HCT116 (cell line): ENCODE data around the gene NAALADL2. TPM values are rescaled to one million over a fixed set of nuclear protein-coding genes. Genes with fewer than 3 reads are reported as not detected.

ENCODE experiments used
- ATAC-seq: fragments of 200-7000 bp; cut with Tn5 transposase; 2 replicates; pipeline ENCODE4 v1.9.1; 2020; ENCODE audit warnings: mild to moderate bottlenecking, moderate library complexity
- BruUV-seq: library from RNA; stranded (reverse); fragments of 400-500 nt; replicated peaks from 2 replicates; lab custom pipeline; 2021; lab: Mats Ljungman, UMichigan
- CTCF ChIA-PET: fragments of 300-600 bp; sonication (Branson Sonifier 250); formaldehyde crosslinking; loops from one replicate; lab custom pipeline; 2021; ENCODE audit warnings: antibody characterized with exemption; lab: Charles Lee
- POLR2A ChIA-PET: fragments of 300-600, 350-600 bp; sonication (Branson Sonifier 250); formaldehyde crosslinking; loops from one replicate; lab custom pipeline; 2021; ENCODE audit warnings: antibody characterized with exemption; lab: Charles Lee
- RAD21 ChIA-PET, 2 experiments: fragments of 300-600 bp; sonication (Branson Sonifier 250); formaldehyde crosslinking; loops; one replicate each; lab custom pipeline; 2023; ENCODE audit warnings: low total read pairs in 2 of 2; ENCODE audit not compliant: uncharacterized antibody in 2 of 2, unreplicated experiment in 2 of 2, low non-redundant PET in 1 of 2; lab: Charles Lee
- DNase-seq: peaks from one replicate; pipeline ENCODE4 v3.0.0-alpha.2; 2010; ENCODE audit warnings: low read depth, low spot score
- H2AFZ ChIP-seq: fragments of 200-600 bp; shearing (Covaris generic), sonication (generic); 2 replicates; pipeline ENCODE4 v1.6.1; 2017; ENCODE audit warnings: low read depth, mixed run types, mixed read lengths, antibody characterized with exemption, low read length; ENCODE audit not compliant: poor library complexity, severe bottlenecking
- H3K27ac ChIP-seq: 2 replicates; pipeline ENCODE4 v1.5.1; 2012; ENCODE audit warnings: low read depth, low read length
- H3K27me3 ChIP-seq: fragments of 200-600 bp; sonication (generic); 2 replicates; pipeline ENCODE4 v1.6.1; 2016; ENCODE audit warnings: mixed run types, low read length, mixed read lengths; ENCODE audit not compliant: insufficient read depth
- H3K36me3 ChIP-seq, 2 experiments: fragments of 200-500 bp in 1 of 2; fragments of 200-600 bp in 1 of 2; sonication (Bioruptor generic) in 1 of 2; sonication (generic) in 1 of 2; 2 replicates each; pipeline versions ENCODE4 v1.5.1 to v1.6.1; 2014 to 2016; ENCODE audit warnings: low read length in 2 of 2, inconsistent platforms in 1 of 2, mixed read lengths in 1 of 2, mixed run types in 1 of 2; ENCODE audit not compliant: insufficient read depth in 2 of 2, control insufficient read depth in 1 of 2
- H3K4me1 ChIP-seq, 2 experiments: fragments of 200-600 bp in 1 of 2; sonication (generic) in 1 of 2; 2 replicates each; pipeline versions ENCODE4 v1.5.1 to v1.6.1; 2012 to 2017; ENCODE audit warnings: low read length in 2 of 2, inconsistent platforms in 1 of 2, mild to moderate bottlenecking in 1 of 2, mixed read lengths in 1 of 2, mixed run types in 1 of 2, moderate library complexity in 1 of 2; ENCODE audit not compliant: insufficient read depth in 2 of 2, control insufficient read depth in 1 of 2
- H3K4me2 ChIP-seq: fragments of 200-600 bp; sonication (generic); 2 replicates; pipeline ENCODE4 v1.6.1; 2017; ENCODE audit warnings: mixed run types, low read length, mixed read lengths
- H3K4me3 ChIP-seq, 2 experiments: fragments of 200-600 bp in 1 of 2; sonication (generic) in 1 of 2; replicated peaks in 1 of 2; 2 replicates each; pipeline ENCODE4 v1.5.1; 2011 to 2016; ENCODE audit warnings: low read length in 2 of 2, control low read depth in 1 of 2, low read depth in 1 of 2, mild to moderate bottlenecking in 1 of 2, mixed read lengths in 1 of 2, mixed run types in 1 of 2
- H3K79me2 ChIP-seq: fragments of 200-600 bp; sonication (generic); 2 replicates; pipeline ENCODE4 v1.6.1; 2017; ENCODE audit warnings: mild to moderate bottlenecking, mixed run types, low read length, moderate library complexity, mixed read lengths; ENCODE audit not compliant: insufficient read depth
- H3K9ac ChIP-seq: fragments of 200-600 bp; sonication (generic); 2 replicates; pipeline ENCODE4 v1.6.1; 2016; ENCODE audit warnings: low read length, mixed read lengths
- H3K9me2 ChIP-seq: fragments of 200-600 bp; sonication (generic), shearing (Covaris generic); 2 replicates; pipeline ENCODE4 v1.6.1; 2017; ENCODE audit warnings: mixed run types, mild to moderate bottlenecking, moderate library complexity; ENCODE audit not compliant: insufficient read depth
- H3K9me3 ChIP-seq, 2 experiments: fragments of 200-500 bp in 1 of 2; fragments of 200-600 bp in 1 of 2; sonication (Bioruptor generic) in 1 of 2; sonication (generic) in 1 of 2; 2 replicates each; pipeline ENCODE4 v1.6.1; 2014 to 2017; ENCODE audit warnings: low read length in 2 of 2, mixed read lengths in 2 of 2, inconsistent platforms in 1 of 2, low read depth in 1 of 2, mild to moderate bottlenecking in 1 of 2, mixed run types in 1 of 2, moderate library complexity in 1 of 2; ENCODE audit not compliant: control insufficient read depth in 1 of 2, insufficient read depth in 1 of 2
- H4K20me1 ChIP-seq: fragments of 200-600 bp; sonication (generic), shearing (Covaris generic); 2 replicates; pipeline ENCODE4 v1.6.1; 2017; ENCODE audit warnings: mixed run types, mild to moderate bottlenecking, moderate library complexity; ENCODE audit not compliant: insufficient read depth
- CBX3 ChIP-seq: IDR thresholded peaks from 2 replicates; pipeline ENCODE4 v1.6.1; 2012; ENCODE audit warnings: low read depth
- EGR1 ChIP-seq: IDR thresholded peaks from 2 replicates; pipeline ENCODE4 v1.6.1; 2012; ENCODE audit warnings: low read depth
- ELF1 ChIP-seq: IDR thresholded peaks from 2 replicates; pipeline ENCODE4 v1.6.1; 2012; ENCODE audit warnings: low read depth, borderline replicate concordance
- EZH2 ChIP-seq: fragments of 200-600 bp; sonication (generic); IDR thresholded peaks from 2 replicates; pipeline ENCODE4 v1.6.1; 2017; ENCODE audit warnings: antibody characterized with exemption, mixed run types
- EZH2phosphoT487 ChIP-seq: fragments of 200-600 bp; IDR thresholded peaks from 2 replicates; pipeline ENCODE4 v1.6.1; 2018; ENCODE audit warnings: antibody characterized with exemption, borderline replicate concordance
- FOSL1 ChIP-seq: IDR thresholded peaks from 2 replicates; pipeline ENCODE4 v1.6.1; 2012; ENCODE audit warnings: low read depth
- JUND ChIP-seq: IDR thresholded peaks from 2 replicates; pipeline ENCODE4 v1.6.1; 2012
- POLR2A ChIP-seq: IDR thresholded peaks from 2 replicates; pipeline ENCODE4 v1.7.0; 2011; ENCODE audit warnings: borderline replicate concordance; ENCODE audit not compliant: insufficient read depth, insufficient read length; ENCODE audit errors: extremely low read depth
- POLR2AphosphoS5 ChIP-seq: IDR thresholded peaks from 2 replicates; pipeline ENCODE4 v1.6.1; 2011; ENCODE audit warnings: mild to moderate bottlenecking, low read depth, low read length, moderate library complexity
- RAD21 ChIP-seq: IDR thresholded peaks from 2 replicates; pipeline ENCODE4 v1.6.1; 2012; ENCODE audit warnings: low read depth, mild to moderate bottlenecking
- SIN3A ChIP-seq: IDR thresholded peaks from 2 replicates; pipeline ENCODE4 v1.6.1; 2012; ENCODE audit warnings: low read depth
- SRF ChIP-seq: IDR thresholded peaks from 2 replicates; pipeline ENCODE4 v1.6.1; 2012; ENCODE audit warnings: low read depth
- TCF7L2 ChIP-seq: IDR thresholded peaks from 2 replicates; pipeline ENCODE4 v1.7.0; 2011; ENCODE audit warnings: borderline replicate concordance, inconsistent platforms; ENCODE audit not compliant: insufficient read depth, insufficient read length; ENCODE audit errors: extremely low read depth
- YY1 ChIP-seq: IDR thresholded peaks from 2 replicates; pipeline ENCODE4 v1.6.1; 2011; ENCODE audit warnings: low read length, low read depth, moderate library complexity, mild to moderate bottlenecking; ENCODE audit not compliant: insufficient replicate concordance; ENCODE audit errors: extremely low read depth
- ZFX ChIP-seq: fragments of 450-650 bp; IDR thresholded peaks from 2 replicates; pipeline ENCODE4 v1.6.1; 2017
- intact Hi-C: fragments of 100-400 bp; cut with micrococcal nuclease; formaldehyde crosslinking; loops from 2 replicates; pipeline ENCODE4 v1.10.0; 2022
- total RNA-seq: library from RNA; stranded (reverse); gene quantifications from one replicate; pipeline ENCODE4 v1.2.1, GENCODE V29; 2021; ENCODE audit not compliant: unreplicated experiment
- TF ChIP-seq, protein P1 (sequence below): IDR thresholded peaks from 2 replicates; pipeline ENCODE4 v1.6.1; 2012; ENCODE audit warnings: low read depth

Gene NAALADL2
- total RNA-seq, 1 experiment from 2014 or later = 2.9 TPM

DNA sequence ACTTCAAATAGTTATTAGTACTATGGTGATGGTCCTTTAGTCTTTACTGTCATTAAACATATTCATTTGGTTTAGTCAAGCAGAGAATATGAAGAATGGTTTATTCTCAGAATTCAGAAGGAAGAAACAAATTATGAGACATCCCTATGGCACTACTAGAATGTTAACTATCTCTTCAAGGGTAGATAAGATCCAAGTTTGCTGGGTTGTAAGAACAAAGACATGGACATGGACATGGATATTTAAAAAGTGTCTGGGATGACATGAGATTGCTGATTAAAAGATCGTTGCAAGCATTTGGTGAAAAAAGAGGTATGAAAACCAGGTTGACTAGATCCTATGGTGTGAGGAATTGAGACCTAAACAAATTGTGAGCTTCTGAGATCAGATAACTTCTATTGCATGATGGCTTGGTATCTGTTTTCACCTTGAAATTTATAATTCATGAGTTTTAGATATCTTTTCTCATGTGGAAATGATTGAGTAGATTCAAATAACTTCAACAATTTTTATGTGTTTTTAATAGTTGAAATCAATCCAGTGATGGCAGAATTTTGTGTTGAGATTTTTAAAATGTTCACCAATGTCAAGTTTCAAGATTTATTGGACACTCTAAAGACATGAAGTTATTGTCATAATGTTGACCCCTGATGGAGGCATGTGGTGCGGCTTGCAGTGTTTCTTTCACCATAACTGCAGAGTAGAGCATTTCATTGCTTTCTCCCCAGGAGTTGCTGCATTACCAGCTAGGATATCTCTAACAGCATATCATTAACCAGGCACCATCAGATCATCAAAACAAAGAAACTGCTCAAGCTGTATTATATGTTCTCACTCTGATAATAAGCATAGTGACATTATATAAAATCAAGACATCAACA, 72.6 kb downstream of the NAALADL2 start:
- ChIA-PET CTCF (no interaction called here), POLR2A (no interaction called here), RAD21 (no interaction called here)
- no peak overlapping the region for H3K27ac ChIP-seq
- no peak for ATAC-seq
- TF ChIP-seq POLR2AphosphoS5 (no peak), SIN3A (no peak), EZH2phosphoT487 (no peak), CBX3 (no peak), EGR1 (no peak), EZH2 (no peak), ZFX (no peak), YY1 (no peak), SRF (no peak), TCF7L2 (no peak), RAD21 (no peak), FOSL1 (no peak), POLR2A (no peak), JUND (no peak), ELF1 (no peak)
- TF ChIP-seq, protein P1, sequence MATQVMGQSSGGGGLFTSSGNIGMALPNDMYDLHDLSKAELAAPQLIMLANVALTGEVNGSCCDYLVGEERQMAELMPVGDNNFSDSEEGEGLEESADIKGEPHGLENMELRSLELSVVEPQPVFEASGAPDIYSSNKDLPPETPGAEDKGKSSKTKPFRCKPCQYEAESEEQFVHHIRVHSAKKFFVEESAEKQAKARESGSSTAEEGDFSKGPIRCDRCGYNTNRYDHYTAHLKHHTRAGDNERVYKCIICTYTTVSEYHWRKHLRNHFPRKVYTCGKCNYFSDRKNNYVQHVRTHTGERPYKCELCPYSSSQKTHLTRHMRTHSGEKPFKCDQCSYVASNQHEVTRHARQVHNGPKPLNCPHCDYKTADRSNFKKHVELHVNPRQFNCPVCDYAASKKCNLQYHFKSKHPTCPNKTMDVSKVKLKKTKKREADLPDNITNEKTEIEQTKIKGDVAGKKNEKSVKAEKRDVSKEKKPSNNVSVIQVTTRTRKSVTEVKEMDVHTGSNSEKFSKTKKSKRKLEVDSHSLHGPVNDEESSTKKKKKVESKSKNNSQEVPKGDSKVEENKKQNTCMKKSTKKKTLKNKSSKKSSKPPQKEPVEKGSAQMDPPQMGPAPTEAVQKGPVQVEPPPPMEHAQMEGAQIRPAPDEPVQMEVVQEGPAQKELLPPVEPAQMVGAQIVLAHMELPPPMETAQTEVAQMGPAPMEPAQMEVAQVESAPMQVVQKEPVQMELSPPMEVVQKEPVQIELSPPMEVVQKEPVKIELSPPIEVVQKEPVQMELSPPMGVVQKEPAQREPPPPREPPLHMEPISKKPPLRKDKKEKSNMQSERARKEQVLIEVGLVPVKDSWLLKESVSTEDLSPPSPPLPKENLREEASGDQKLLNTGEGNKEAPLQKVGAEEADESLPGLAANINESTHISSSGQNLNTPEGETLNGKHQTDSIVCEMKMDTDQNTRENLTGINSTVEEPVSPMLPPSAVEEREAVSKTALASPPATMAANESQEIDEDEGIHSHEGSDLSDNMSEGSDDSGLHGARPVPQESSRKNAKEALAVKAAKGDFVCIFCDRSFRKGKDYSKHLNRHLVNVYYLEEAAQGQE = no peak
- no peaks in the 10 kb centered on the region for H3K27me3 ChIP-seq
- H4K20me1 ChIP-seq = no peaks in the 10 kb centered on the region
- no peak overlapping the region for H3K4me3 ChIP-seq
- no TSS peak for BruUV-seq
- intact Hi-C loops = no loop called here
- no peaks in the 10 kb centered on the region for H3K9me2 ChIP-seq
- H3K4me1 ChIP-seq = no peaks in the 10 kb centered on the region
- H3K36me3 ChIP-seq = no peaks in the 10 kb centered on the region
- H3K9me3 ChIP-seq = no peaks in the 10 kb centered on the region
- H3K4me2 ChIP-seq = no peak overlapping the region
- H3K79me2 ChIP-seq = no peaks in the 10 kb centered on the region
- H2AFZ ChIP-seq = no peak overlapping the region
- no peak for DNase-seq
- H3K9ac ChIP-seq = no peak overlapping the region
